CD4-positive, alpha-beta T cell treated with Interleukin-2 at 100 ng/mL for 4 hours (primary cell): Measurements from ENCODE around the gene GALNT2.

Source experiments
- DNase-seq: peaks from one replicate; pipeline ENCODE4 v3.0.0-alpha.2; 2020; ENCODE audit warnings: low spot score

The GALNT2 gene

DNA sequence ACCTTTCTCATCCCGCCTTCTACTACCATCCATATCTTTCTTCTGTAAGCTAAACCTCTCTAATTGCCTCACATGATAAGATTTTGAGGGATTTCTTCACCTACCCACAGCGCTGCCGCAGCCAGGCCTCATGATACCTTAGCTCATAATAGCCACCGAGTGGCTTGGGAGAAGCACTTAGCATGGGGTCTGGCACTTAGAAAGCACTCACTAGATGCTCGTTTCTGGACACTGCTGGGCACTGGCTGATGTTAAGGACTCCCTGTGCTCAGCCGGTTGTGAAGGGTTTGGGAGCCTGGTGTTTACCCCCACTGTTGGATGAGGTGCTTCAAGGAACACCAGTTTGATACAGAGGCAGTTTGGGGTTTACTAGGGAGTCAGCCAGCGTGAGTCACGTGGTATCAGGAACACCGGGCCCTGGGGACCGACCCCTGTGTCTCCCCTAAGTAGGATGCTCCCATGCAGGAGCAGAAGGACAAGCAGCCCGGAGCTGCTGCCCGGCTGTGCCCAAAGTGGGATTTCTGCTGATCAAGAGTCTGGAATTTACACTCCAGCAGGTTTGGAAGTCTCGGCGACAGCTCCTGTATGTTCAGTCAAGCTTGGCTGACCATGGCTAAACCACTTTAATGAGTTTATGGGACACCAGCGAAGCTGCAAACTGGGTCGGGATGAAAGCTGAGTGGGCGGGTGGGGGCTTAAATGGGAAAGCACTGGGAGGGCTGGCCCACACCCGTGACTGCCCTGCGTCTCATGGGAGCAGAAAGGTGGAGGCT lies 63.3 kb downstream of the GALNT2 start:
- DNase-seq: no peak

DNA sequence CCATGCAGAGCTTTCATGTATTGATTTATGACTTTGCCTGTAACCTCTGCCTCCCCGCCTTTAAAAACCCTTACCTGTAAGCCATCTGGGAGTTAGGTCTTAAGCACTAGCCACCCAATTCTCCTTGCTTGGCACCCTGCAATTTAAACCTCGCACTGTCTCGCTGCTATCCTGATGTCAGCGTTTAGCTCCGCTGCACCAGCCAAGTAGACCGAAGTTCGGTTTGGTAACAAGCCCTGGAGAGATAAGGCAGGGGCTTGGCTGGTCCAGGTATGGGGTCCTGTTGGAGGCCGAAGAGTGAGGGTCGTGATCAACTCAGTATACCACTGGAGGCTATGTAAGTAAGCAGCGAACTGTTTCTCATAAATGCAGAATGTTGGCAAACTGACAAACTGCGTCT lies 64.4 kb downstream of the GALNT2 start:
- no peak for DNase-seq

DNA sequence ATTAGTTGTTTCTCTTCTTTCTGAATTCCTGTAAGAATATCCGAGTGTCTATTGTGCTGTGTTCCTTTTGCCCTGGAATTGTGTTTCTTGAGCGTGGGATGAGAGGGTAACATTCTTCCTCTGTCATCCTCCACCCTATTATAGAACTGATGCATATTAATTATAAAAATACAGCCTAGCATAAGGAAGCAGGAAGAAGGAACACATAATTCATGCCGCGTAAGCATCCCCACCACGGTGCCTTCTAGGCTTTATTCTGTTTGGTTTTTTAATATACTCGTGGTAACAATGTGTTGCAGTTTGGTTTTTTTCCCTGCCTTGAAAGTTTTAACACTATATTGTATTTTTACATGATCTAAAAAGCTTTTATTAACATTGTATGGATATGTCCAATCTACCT lies 65.7 kb downstream of the GALNT2 start:
- no peak for DNase-seq

DNA sequence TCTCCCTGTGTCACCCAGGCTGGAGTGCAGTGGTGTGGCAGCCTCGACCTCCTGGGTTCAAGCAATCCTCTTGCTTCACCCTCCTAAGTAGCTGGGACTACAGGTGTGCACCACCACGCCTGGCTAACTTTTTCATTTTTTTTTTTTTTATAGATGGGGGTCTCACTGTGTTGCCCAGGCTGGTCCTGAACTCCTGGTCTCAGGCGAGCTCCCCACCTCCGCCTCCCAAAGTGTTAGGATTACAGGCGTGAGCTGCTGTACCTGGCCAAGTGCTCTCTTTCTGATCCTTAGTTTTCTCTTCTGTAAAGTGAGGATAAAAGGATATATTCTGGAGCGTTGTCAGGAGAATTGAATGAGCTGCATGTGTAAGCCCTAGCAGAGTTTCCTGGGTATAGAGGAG lies 68.7 kb downstream of the GALNT2 start:
- DNase-seq: no peak

DNA sequence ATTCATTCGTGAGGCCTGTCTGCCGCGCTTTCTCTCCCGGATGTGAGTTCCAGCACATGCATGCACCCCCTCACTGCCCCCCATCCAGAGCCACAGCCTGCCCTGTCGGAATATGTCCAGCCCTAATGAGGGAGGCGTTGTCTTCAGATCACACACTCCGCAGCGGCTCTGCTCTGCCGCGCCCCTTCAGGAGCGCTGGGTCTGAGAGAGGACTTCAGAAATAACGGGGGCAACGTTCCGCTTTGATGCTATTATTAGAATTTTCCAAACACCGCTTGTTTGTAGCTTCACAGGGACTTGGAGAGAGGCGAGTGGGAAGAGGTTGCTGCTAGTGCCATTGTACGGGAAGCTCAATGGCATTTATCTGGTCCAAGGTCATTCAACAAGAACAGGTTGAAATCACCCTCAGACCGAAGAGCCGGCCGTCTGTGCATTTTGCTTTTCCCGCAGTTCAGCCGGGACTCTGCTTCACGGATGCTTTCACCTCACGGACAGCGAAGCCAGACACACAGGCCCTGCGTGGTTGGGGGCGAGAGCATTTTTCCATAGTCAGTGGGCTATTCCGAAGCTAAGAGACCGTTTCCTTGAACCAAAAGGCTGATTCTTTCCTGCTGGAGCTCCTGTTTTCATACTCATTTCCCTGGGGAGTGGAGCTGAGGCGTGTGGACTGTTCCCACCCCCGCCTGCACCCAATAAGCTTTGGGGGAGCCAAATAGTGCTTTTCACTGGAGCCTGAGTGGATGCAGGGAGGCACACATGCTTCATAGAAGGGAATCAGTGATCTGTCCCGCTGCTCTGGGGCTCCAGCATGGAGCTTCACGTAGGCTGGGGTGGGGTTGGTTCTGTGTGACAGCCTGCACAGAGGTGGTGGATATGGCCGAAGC lies 69.7 kb downstream of the GALNT2 start:
- DNase-seq: no peak

DNA sequence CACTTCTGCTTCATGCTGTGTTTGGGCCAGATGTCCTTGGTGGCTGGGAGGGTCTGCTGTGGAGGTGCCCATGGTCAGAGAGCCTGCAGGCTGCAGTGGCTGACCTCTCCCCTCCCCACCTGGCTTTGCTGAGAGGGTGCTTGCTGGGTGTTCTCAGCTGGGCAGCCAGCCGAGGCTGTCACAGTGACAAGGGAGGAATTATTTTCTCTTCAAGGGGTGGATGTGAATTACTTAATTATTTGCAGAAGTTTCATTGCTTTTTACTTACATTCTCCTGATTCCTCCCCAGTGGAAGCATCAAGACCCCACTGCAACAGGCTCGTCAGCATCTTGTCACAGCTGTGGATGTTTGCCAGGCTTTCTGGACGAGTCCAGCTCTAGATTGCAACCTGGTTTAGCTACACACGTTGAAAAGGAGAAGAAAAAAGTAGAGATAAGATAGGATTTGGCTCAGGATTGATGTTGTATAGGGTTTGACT lies 70.3 kb downstream of the GALNT2 start:
- no peak for DNase-seq

DNA sequence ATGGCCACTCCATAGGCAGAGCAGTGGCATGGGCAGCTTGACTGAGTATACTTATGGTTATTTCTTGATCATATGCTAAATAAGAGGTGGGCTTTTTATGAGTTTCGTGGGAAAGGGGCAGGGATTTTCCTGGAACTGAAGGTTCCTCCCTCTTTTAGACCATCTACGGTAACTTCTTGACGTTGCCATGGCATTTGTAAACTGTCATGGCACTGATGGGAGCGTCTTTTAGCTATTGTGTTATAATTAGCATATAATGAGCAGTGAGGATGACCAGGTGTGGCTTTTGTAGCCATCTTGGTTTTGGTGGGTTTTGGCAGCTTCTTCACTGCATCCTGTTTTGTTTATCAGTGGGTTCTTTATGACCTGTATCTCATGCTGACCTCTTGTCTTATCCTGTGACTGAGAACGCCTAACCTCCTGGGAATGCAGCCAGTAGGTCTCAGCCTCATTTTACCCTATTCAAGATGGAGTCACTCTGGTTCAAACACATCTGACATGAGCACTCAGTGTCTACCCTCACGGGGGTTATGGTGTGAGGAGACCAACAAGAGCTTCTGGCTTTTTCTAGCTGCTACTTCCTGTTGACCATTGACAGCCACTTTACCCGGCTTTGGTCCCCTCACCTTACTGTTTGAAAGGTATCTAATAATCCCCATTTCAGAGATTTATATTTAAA lies 71.7 kb downstream of the GALNT2 start:
- DNase-seq: no peak

DNA sequence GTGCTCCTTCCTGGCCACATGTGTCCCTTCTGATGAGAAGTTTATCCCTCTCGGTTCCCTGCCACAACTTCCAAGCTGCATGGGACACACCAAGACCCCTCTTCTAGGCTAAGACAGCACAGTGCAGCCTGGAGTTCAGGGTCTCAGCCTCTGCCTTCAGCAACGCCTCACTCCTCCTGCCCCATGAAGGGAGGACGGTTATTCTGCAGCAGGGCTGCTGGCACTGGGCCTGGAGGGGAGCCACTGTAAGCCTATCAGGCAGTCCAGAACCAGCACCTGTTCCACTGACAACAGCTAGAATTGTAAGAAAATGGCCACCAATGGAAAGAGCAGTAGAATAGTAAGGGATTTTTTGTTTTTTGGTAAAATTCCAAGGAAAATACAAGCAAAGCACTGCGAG lies 72.3 kb downstream of the GALNT2 start:
- DNase-seq: no peak

DNA sequence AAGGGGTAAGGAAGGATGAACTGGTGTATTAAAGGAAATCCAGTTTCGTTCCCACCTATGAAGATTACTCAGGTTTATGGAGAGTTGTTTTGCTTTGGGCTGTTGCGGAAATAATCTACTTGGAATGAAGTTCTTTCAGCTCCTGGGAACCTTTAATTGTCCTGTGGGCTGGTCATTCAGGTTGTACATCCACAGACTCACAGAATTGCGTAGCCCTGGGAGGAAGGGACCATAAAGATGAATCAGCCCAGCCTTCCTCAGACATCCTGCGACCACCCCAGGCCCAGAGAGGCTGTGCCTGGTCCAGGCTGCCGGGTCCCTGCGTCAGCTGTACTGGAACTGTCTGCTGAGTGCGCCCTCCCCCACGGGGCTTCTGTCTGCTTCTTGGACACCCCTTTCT lies 72.7 kb downstream of the GALNT2 start:
- no peak for DNase-seq

DNA sequence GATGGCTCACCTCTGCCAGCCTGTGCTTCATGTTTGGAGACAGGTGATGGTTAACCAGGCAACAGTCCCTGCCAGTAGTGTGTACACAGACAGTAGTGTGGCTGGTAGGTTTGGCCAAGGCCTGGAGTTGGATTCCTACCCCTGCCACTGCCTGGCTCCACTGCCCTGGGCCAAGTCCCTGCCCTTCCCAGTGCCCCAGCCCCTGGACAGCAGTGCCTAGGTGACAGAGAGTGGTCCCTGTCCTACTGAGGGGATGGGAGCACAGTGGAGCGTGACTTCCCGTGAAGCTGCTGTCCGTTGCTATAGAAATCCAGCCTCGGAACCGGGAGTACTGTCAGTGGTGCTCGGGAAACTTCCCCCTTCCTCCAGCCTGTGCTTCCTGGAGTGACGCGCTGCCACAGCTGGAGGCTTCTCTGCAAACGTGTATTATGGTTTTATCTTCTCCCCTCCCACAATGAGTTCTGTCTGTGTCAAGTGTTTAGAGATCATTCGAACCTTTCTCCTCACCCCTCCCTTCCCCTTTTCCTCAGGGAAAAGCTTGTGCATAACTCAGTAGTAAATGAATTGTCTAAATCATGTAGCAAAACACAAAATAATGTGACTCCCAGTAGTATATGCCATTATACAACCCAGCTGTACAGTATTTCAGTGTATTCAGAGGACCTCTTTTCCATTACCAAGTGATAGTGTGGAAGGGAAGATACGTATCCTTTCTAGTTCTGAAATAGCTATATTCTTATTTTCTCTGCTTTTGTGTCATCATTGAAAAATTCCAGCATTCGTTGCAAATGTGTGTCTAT lies 73.4 kb downstream of the GALNT2 start:
- no peak for DNase-seq

DNA sequence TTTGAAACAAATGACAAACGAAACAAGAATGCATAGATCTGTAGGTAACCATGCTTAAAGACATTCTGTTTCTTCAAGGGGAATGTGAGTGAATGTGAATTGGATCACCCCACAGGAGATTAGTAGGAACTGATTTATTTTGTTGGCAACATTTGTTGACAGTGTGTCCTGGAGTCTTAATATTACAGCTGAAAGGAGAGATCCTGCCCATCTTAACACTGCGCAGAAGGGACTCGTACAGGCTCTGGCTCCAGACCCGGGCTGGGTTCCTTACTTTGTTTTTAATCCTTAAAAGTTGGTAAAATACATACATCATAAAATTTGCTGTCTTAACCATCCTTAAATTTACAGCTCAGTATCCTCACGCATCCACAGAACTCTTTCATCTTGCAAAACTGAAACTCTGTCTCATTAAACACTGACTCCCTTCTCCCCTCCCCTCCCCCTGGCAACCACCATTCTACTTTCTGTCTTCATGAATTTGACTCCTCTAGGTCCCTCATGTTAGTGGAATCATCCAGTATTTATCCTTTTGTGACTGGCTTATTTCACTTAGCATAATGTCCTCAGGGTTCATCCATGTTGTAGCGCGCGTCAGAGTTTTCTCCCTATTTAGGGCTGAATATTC lies 74.1 kb downstream of the GALNT2 start:
- no peak for DNase-seq

DNA sequence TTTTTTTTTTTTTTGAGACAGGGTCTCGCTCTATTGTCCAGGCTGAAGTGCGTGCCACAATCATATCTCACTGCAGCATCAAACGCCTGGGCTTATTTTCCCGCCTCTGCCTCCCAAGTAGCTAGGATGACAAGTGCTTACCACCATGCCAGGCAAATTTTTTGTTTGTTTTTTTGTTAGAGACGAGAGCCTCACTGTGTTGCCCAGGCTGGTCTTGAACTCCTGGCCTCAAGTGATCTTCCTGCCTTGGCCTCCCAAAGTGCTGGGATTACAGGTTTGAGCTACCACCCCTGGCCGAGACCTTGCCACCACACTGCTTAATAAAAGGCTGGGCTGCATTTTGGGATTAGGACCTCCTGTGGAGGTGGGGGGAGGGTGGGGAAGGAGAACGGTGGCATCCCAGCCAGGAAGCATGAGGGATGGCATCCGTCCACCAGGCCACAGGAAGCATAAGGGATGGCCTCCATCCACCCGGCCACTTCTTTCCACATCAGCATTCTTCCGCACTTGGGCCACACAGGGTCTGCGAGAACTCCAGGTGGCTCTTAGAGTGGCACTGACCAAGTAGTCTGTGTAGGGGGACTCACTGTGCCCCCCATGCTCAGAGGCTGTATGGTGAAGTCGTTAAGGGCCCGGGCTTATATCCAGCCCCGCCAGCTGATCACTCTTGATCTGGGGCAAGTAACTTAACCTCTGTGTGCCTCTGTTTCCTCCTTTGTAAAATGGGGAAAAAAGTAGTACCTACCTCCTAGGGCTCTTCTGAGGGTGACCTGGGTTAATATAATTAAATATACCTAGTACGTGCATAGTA lies 75.0 kb downstream of the GALNT2 start:
- no peak for DNase-seq

DNA sequence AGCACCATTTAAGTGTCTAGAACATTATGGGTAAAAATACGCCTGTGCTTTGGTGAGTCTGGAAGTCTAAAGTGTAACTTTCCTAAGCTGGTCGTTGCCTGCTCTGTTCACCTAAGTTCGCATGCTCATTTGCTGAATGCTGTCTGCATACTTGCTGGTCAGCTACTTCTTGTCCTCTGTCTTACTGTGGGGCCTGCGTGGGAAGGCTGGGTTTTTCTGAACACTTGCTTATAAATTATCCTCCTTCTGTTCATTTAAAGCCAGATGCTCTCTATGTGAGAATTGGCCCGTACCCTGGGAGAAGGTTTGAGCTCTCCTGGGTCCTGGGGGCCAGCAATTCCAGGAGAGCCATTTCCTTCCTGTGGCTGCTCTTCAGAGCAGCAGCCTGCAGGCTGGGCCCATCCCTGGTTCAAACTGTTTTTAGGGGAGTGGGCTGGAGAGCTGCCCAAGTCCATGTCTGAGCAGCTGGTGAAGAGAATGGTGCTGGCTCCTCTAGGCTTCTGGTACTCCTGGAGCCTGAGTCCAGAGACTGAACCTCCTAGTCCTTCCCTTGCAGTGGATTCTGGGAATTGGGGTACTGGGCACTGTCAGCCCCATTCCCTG lies 75.7 kb downstream of the GALNT2 start:
- no peak for DNase-seq

DNA sequence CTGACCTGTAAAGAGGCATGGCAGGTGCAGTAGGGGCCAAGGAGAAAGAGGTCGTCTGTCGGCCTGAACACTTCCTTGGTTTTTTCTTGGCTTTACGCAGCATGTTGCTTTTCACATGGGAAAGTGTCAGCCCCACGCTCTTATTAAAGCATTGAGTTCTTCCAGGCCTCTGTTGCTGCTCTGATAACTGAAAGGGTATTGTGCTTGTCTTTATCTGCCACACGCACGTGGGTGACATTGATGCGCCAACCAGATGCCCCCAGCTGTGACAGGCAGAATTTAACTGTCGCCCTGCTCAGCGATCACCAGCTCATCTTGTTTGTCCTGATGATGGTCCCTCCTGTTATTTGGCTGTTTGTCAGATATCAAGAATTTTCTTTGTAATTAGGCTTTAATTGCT lies 76.5 kb downstream of the GALNT2 start:
- DNase-seq: no peak

DNA sequence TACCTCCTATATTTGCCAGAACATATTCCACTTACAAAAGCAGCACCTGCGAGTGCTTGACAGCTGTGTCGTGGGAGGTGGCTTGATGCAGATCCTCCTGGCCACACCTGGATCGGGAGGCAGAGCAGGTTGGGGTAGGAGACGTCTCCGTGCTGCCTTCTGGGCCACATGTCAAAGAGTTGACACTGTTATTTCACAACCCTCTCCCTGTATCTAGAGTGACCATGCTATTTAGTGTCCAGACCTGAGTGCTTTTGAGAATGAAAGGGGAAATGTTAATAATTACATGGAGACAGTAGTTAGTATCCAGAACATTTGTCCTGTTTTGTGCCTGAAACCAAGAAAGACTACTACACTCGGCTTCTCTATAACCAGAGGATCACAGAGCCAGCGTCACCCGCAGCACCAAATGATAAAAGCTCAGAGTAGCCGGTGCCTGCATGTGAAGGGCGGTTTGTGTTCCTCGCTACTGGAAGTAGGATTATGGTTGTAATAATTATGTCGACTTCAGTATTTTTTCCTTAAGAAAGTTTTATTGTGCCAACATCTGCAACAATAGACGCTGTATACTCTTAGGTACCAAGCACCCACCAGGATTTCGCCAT lies 77.1 kb downstream of the GALNT2 start:
- DNase-seq: no peak

DNA sequence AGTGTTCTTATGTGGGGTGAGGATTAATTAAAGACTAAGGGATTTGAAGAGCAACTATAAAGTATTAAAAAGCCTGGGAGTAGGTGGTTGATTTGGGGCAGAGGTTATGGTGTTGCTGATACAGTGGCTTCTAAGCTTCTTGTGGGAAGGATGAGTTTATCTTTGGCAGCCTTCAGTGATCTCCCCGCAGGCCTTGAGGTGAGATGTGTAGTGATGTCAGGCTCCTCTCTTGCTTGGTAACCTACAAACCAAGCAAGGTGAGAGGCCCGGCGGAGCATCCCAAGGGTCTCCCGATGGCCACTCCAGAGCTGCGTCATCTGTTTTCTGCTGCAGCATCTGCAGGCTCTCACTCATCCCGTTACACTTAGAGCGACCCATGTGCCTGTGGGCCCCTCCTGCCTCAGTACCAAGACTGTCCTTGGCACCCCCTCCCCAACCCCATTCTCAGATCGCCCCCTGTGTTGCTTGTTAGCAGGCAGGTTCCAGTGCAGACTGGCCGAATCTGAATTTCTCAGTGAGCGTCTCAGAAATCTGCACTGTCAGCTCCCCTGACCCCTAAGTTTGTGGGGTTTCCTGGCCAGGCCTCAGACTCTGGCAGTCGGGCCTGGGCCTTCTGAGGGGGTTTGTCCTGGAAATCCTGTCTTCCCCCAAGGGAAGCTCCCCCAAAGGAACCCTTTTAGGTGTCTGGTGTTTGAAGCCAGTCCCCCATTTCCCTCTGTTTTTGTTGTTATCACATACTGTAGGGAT lies 77.9 kb downstream of the GALNT2 start:
- DNase-seq: no peak

DNA sequence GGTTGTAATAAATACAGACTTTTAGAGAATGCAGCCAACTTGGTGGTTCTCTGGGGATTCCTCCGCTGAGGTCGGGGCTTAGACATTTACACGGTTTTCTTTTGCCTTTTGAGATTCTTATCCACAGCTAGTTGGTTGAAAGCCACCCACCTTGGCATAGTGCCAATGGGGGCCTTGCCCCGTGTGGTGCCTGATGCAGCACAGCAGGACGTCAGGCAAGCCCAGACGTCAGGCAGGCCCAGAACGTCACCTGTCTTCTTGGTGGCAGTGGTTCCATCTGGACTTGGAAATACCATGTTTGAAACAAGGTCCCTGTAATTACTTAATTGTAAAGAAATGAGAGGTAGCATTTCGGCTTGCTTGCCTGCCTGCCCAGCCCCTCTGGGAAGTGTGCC lies 78.5 kb downstream of the GALNT2 start:
- DNase-seq: no peak

DNA sequence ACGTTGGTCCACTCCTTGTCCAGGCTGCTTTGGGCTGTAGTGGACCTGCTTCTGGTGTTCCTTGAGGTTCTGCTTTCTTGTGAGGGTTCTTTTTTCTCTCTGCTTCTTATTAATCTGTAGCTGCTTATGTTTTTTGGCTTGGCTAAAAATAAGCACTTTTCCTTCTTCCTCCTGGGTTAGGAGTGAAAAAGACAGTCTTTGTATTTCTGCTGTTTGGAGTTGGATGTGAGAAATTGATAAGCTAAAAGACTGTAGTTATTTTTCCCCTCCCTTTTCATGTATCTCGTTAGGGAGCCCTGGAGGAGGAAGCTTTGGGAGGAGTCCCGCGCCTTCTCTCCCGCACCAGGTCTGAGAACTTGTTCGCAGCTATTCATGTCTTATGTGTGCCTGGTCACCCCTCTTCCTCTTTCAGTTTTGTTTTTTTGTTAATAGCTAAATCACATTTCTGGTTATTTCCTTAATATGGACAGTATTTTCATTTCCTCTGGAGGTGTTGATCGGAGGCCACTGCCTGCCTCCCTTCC lies 79.0 kb downstream of the GALNT2 start:
- DNase-seq: no peak

DNA sequence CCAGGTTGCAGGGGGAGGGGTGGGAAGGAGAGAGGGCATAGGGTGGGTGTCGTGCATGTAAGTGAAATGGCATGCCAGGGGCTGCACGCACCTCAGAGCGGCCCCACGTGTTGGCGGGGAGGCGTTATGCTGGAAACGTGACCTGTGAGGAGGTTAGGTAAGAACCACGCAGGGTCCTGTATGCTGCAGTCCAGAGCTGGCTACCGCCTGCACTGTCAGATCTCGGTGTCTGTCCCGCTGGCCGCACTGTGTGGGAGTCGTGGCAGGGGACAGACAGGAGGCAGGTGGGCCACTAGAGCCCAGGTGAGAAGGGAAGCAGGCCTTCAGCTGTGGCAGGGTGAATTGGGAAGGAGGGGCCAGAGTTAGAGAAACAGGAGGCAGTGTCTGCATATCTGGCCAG lies 79.7 kb downstream of the GALNT2 start:
- no peak for DNase-seq
